Kidney (tissue), 14 donors: ENCODE results near the gene PEA15. TPM values are rescaled to one million over a fixed set of nuclear protein-coding genes. Genes with fewer than 3 reads are reported as not detected.

ENCODE experiments used
- DNase-seq, 5 donors: peaks; one replicate each; pipeline ENCODE4 v3.0.0-alpha.2; 2013 to 2020
- FAIRE-seq: peaks from 2 replicates; lab custom pipeline; 2012; peaks lifted over from hg19 to GRCh38; lab: Jason Lieb, UNC
- H3K27ac ChIP-seq, 2 donors: one replicate each; pipeline ENCODE4 v1.7.0; 2013; ENCODE audit warnings: low read depth in 2 of 2, low read length in 2 of 2, inconsistent platforms in 1 of 2
- H3K27me3 ChIP-seq: one replicate; pipeline ENCODE4 v1.7.1; 2013; ENCODE audit warnings: low read length, inconsistent platforms; ENCODE audit not compliant: control insufficient read depth, insufficient read depth
- H3K36me3 ChIP-seq, 3 donors: one replicate each; pipeline versions ENCODE4 v1.7.0 to v1.7.1; 2013; ENCODE audit warnings: low read length in 3 of 3, control low read depth in 1 of 3, inconsistent platforms in 1 of 3; ENCODE audit not compliant: insufficient read depth in 3 of 3, control insufficient read depth in 2 of 3
- H3K4me1 ChIP-seq, 3 donors: one replicate each; pipeline versions ENCODE4 v1.7.0 to v1.7.1; 2013; ENCODE audit warnings: low read length in 3 of 3, inconsistent platforms in 1 of 3, low read depth in 1 of 3; ENCODE audit not compliant: control insufficient read depth in 2 of 3, insufficient read depth in 2 of 3
- H3K4me3 ChIP-seq, 3 donors: one replicate each; pipeline versions ENCODE4 v1.7.0 to v1.8.1; 2013; ENCODE audit warnings: low read length in 3 of 3, control low read depth in 1 of 3, inconsistent platforms in 1 of 3
- H3K9ac ChIP-seq, 3 donors: one replicate each; pipeline versions ENCODE4 v1.7.0 to v1.7.1; 2013; ENCODE audit warnings: low read length in 3 of 3, control low read depth in 1 of 3, inconsistent platforms in 1 of 3
- H3K9me3 ChIP-seq, 3 donors: one replicate each; pipeline versions ENCODE4 v1.7.0 to v1.7.1; 2013; ENCODE audit warnings: low read length in 3 of 3, control low read depth in 1 of 3, inconsistent platforms in 1 of 3; ENCODE audit not compliant: control insufficient read depth in 2 of 3, insufficient read depth in 1 of 3
- CTCF ChIP-seq: IDR thresholded peaks from 3 replicates; pipeline ENCODE4 v1.5.1; 2012; ENCODE audit warnings: mild to moderate bottlenecking, moderate library complexity, borderline replicate concordance; ENCODE audit not compliant: insufficient read depth; ENCODE audit errors: extremely low read depth
- intact Hi-C: fragments of 100-400 bp; cut with DNase I; formaldehyde crosslinking; loops from one replicate; pipeline ENCODE4 v1.11.1; 2022
- polyA plus RNA-seq: library from polyadenylated mRNA; stranded (reverse); fragments of 350-450 nt; fragmentation: Illumina TruSeq; extraction: RNeasy Lipid Tissue Mini Kit (QIAGEN cat#74804); gene quantifications from one replicate; pipeline ENCODE4 v1.2.3, GENCODE V29; 2014; ENCODE audit warnings: low read depth, low replicate concordance; ENCODE audit not compliant: insufficient read depth
- total RNA-seq: library from RNA; stranded (reverse); fragmentation: NEBNext Ultra II Directional; extraction: Animal tissue kit (Norgen Biotek cat#: 25700); gene quantifications from one replicate; pipeline ENCODE4 v1.2.1, GENCODE V29; 2021
- donor health status: control.
- donor health status: control.
- donor health status: control.
- donor health status: control.
- donor health status: control.
- donor health status: DM: yes; HTN: yes; CAD: no.
- donor health status: Normal renal cell carcinoma (clear cell type).

Gene PEA15
- total and polyA plus RNA-seq, 2 donors from 2014 or later, result 112 to 143 TPM

DNA sequence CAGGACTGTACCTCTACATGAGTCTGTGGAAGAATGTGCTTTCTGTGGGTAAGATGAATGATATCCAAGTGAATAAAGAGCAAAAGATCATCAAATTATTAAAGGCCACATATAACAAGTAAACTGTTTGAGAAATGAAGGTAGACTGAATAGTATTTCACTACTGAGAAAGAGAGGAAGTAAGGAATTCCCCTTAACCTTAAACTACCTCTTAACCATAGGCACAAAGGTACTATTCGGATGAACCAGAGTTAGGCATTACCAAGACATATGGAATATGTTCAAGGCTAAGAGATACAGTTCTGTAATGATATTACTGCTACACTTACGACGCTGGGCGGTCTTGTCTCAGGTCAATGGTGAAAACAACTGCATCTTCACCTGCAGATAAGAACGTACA, 31.6 kb downstream of the PEA15 start:
- intact Hi-C loops, result no loop called here
- TF ChIP-seq CTCF, result no peak
- H3K4me1 ChIP-seq, result no peaks in the 10 kb centered on the region
- H3K36me3 ChIP-seq, result peaks cover 14 to 48% (median 36%) of the 10 kb centered on the region in 3 donors
- H3K9me3 ChIP-seq, result no peaks in the 10 kb centered on the region
- no peak for DNase-seq
- no peak overlapping the region for H3K27ac ChIP-seq
- H3K4me3 ChIP-seq, result no peak overlapping the region
- H3K9ac ChIP-seq, result no peak overlapping the region
- H3K27me3 ChIP-seq, result no peaks in the 10 kb centered on the region
- no peak for FAIRE-seq

DNA sequence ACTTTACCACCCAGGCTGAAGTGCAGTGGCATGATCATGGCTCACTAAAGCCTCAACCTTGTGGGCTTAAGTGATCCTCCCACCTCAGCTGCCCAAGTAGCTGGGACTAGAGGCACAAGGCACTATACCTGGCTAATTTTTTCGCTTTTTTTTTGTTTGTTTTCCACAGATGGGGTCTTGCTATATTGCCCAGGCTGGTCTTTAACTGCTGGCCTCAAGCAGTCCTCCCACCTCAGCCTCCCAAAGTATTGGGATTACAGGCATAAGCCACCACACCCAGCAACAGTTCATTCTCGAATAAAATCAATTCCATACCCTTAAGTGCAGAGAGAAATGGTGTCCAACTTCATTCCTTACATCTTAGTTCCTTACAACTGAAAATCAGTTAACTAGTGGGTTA, 32.4 kb downstream of the PEA15 start:
- Histone ChIP-seq H3K27me3 (no peaks in the 10 kb centered on the region), H3K9ac (no peak overlapping the region), H3K36me3 (peaks cover 14 to 48% (median 33%) of the 10 kb centered on the region in 3 donors), H3K4me3 (no peak overlapping the region), H3K9me3 (no peaks in the 10 kb centered on the region), H3K4me1 (peaks cover 0 to under 1% (median 0%) of the 10 kb centered on the region in 3 donors), H3K27ac (no peak overlapping the region)
- no peak for TF ChIP-seq CTCF
- intact Hi-C loops, result no loop called here
- FAIRE-seq, result no peak
- no peak for DNase-seq

- intact Hi-C loops, result no loop called here
- H3K27ac ChIP-seq, result no peak overlapping the region
- no peak for FAIRE-seq
- no peaks in the 10 kb centered on the region for H3K9me3 ChIP-seq
- peaks cover 0 to 4% (median 4%) of the 10 kb centered on the region in 3 donors for H3K4me1 ChIP-seq
- DNase-seq, result no peak
- peaks cover 14 to 48% (median 33%) of the 10 kb centered on the region in 3 donors for H3K36me3 ChIP-seq
- no peak overlapping the region for H3K4me3 ChIP-seq
- no peak overlapping the region for H3K9ac ChIP-seq
- H3K27me3 ChIP-seq, result no peaks in the 10 kb centered on the region
- no peak for TF ChIP-seq CTCF
These were observed 33.2 kb downstream of the PEA15 start for GRCh38 chr1:160238408-160238807.
